Measurements from ENCODE around the gene CYTH3. TPM values are rescaled to one million over a fixed set of nuclear protein-coding genes. Genes with fewer than 3 reads are reported as not detected.
A peak's percentile ranks its signal among the peaks of the same experiment; 100 is the strongest.
"Not testable (repeated sequence)": the region's sequence is repeated elsewhere in the genome, so short reads cannot be mapped to it uniquely, and the experiment has no call there.

CYTH3 gene
- total and polyA plus RNA-seq, 9 of the 15 experiments (the other 6 are each of a cell fraction or from before 2014, with no cell fraction given), result 0.25 to 15.2 (median 11.4) TPM

DNA sequence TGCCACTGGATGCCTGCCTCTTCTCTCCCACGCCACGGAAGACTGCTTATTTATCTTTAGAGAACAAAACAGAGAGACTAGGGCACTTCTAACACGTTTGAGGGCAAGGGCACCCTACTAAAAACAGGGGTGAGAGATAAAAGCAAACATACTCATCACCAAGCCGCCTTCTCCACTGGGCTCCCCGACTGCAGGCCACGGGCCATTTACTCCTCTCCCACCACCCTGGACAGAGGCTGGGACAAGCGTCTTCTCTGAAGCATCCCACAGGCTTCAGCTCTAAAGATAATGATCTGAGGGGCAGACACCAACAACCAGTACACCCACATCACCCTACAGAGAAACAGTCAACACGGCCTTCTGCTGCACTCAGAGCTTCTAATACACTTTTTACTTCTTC is 78.7 kb downstream of the CYTH3 start:
- DNase-seq (ENCODE audit: extremely low read depth in 1 of 4, low spot score in 3 of 4) (no peak), ATAC-seq (no peak; the same call in 2 of the 3 replicates), FAIRE-seq (no peak)
- H2AFZ ChIP-seq (ENCODE audit: low read depth, low read length), result no peak overlapping the region
- H3K79me2 ChIP-seq (ENCODE audit: control insufficient read depth, insufficient read depth, low read length), result peaks cover 11% of the 10 kb centered on the region; the same call in 1 of the 3 replicates
- no peak overlapping the region for H3K27ac ChIP-seq (ENCODE audit: extremely low read depth, low read depth, low read length)
- intact Hi-C loops (cut with micrococcal nuclease), result no loop called here
- H3K4me2 ChIP-seq (ENCODE audit: insufficient read depth, low read length), result no peak overlapping the region
- WGBS (ENCODE audit: insufficient coverage, low coverage, missing lambda C conversion rate), result 37% methylated on average over 8 of the region's 8 CpGs
- H3K9me1 ChIP-seq (ENCODE audit: control insufficient read depth, insufficient read depth, low read length), result no peaks in the 10 kb centered on the region
- peaks cover 9% of the 10 kb centered on the region; the same call in 1 of the 3 replicates for H3K36me3 ChIP-seq (ENCODE audit: control insufficient read depth, insufficient read depth, low read length)
- peaks cover 0 to 2% of the 10 kb centered on the region in 2 experiments; a peak in 2 of 5 replicates for H3K4me1 ChIP-seq (replicated peaks in 1 of 2; ENCODE audit: control insufficient read depth in 2 of 2, insufficient read depth in 2 of 2, low read length in 2 of 2)
- no peak overlapping the region for H3K9ac ChIP-seq (ENCODE audit: insufficient read depth in 1 of 2, low read depth in 2 of 2, low read length in 2 of 2)
- no peaks in the 10 kb centered on the region for H3K27me3 ChIP-seq (ENCODE audit: control insufficient read depth in 2 of 2, insufficient read depth in 2 of 2, low read length in 2 of 2)
- in situ Hi-C loops (cut with MboI), result no loop called here
- BruUV-seq (replicated peaks), result no TSS peak
- CTCF ChIA-PET (ENCODE audit: low intra/inter-chr PET ratio), result no interaction called here
- POLR2A ChIA-PET, result interaction anchor here (0.6 to 1.0 kb wide), 3 partner anchors 37 to 243 kb away, joined by 3 read pairs; no protein-coding TSS in a partner anchor
- H3K9me3 ChIP-seq (replicated peaks; ENCODE audit: control insufficient read depth, insufficient read depth, low read depth, low read length), result no peaks in the 10 kb centered on the region
- no peak overlapping the region for H3K4me3 ChIP-seq
- 0 out of 2 replicates have a peak, but pooled peaks cover 2% of the 10 kb centered on the region for H4K20me1 ChIP-seq (replicated peaks; ENCODE audit: control insufficient read depth, insufficient read depth, low read length)
- no peak for TF ChIP-seq ZKSCAN1 (IDR thresholded peaks at IDR 0.05; ENCODE audit: low read depth, low read length)
- peak in 1 of 2 experiments; percentile 58; a peak in 1 of 4 replicates for TF ChIP-seq SRF (CRISPR knock-in tag; IDR thresholded peaks at IDR 0.05)

DNA sequence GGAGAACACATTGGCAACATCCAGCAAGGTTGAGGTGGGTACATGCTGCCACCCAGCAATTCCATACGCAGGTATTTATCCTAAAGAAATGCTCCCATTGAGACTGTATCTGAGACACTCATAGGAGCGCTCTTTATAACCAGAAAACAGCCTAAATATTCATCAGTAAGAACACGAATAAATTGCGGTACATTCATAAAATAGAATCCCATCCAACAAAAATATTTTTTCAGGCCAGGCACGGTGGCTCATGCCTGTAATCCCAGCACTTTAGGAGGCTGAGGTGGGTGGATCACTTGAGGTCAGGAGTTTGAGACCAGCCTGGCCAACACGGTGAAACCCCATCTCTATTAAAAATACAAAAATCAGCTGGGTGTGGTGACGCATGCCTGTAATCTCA is 81.9 kb downstream of the CYTH3 start:
- 85% methylated on average over 6 of the region's 7 CpGs for WGBS (ENCODE audit: insufficient coverage, low coverage, missing lambda C conversion rate)
- intact Hi-C loops (cut with micrococcal nuclease), result not testable (repeated sequence)
- POLR2A ChIA-PET, result interaction anchor here (0.6 kb wide), 2 partner anchors 39 to 42 kb away, joined by 3 read pairs; no protein-coding TSS in a partner anchor

More for the DNA sequence above, 81.9 kb downstream of the CYTH3 start:
- H3K79me2 ChIP-seq (ENCODE audit: control insufficient read depth, insufficient read depth, low read length); CTCF ChIA-PET (ENCODE audit: low intra/inter-chr PET ratio); DNase-seq (ENCODE audit: extremely low read depth in 1 of 4, low spot score in 3 of 4); H4K20me1 ChIP-seq (replicated peaks; ENCODE audit: control insufficient read depth, insufficient read depth, low read length); H3K4me1 ChIP-seq (replicated peaks in 1 of 2; ENCODE audit: control insufficient read depth in 2 of 2, insufficient read depth in 2 of 2, low read length in 2 of 2); H3K4me2 ChIP-seq (ENCODE audit: insufficient read depth, low read length); H3K9ac ChIP-seq (ENCODE audit: insufficient read depth in 1 of 2, low read depth in 2 of 2, low read length in 2 of 2); H3K4me3 ChIP-seq; H3K9me3 ChIP-seq (replicated peaks; ENCODE audit: control insufficient read depth, insufficient read depth, low read depth, low read length); BruUV-seq (replicated peaks); H3K27ac ChIP-seq (ENCODE audit: extremely low read depth, low read depth, low read length); H2AFZ ChIP-seq (ENCODE audit: low read depth, low read length); in situ Hi-C loops (cut with MboI); ATAC-seq; H3K27me3 ChIP-seq (ENCODE audit: control insufficient read depth in 2 of 2, insufficient read depth in 2 of 2, low read length in 2 of 2); H3K9me1 ChIP-seq (ENCODE audit: control insufficient read depth, insufficient read depth, low read length): not testable (repeated sequence)
- H3K36me3 ChIP-seq (ENCODE audit: control insufficient read depth, insufficient read depth, low read length), result peaks cover 28% of the 10 kb centered on the region; the same call in 2 of the 3 replicates
- FAIRE-seq, result peak; percentile 59

Measured in K562 (cell line).